Hepatocyte (in vitro differentiated cells): ENCODE data around the gene PACRG. TPM values are rescaled to one million over a fixed set of nuclear protein-coding genes. Genes with fewer than 3 reads are reported as not detected.

ENCODE experiments used
- DNase-seq: peaks from one replicate; pipeline ENCODE4 v3.0.0-alpha.2; 2016; ENCODE audit warnings: low spot score
- H2AFZ ChIP-seq: fragments of 200-600 bp; sonication (generic); 2 replicates; pipeline ENCODE4 v1.6.0; 2016; ENCODE audit warnings: antibody characterized with exemption, mild to moderate bottlenecking
- H3K27ac ChIP-seq: fragments of 200-600 bp; sonication (generic); 2 replicates; pipeline ENCODE4 v1.5.1; 2016; ENCODE audit warnings: mild to moderate bottlenecking
- H3K27me3 ChIP-seq: fragments of 200-600 bp; sonication (generic); 2 replicates; pipeline ENCODE4 v1.6.1; 2016
- H3K36me3 ChIP-seq: fragments of 200-600 bp; sonication (generic); replicated peaks from 2 replicates; pipeline ENCODE4 v1.5.1; 2016; ENCODE audit warnings: low read depth; ENCODE audit not compliant: insufficient read depth
- H3K4me1 ChIP-seq: fragments of 200-600 bp; sonication (generic); 2 replicates; pipeline ENCODE4 v1.5.1; 2016; ENCODE audit warnings: mild to moderate bottlenecking, moderate library complexity; ENCODE audit not compliant: insufficient read depth
- H3K4me2 ChIP-seq: fragments of 200-600 bp; sonication (generic); 2 replicates; pipeline ENCODE4 v1.6.0; 2016
- H3K4me3 ChIP-seq: fragments of 200-600 bp; sonication (generic); 2 replicates; pipeline ENCODE4 v1.5.1; 2016; ENCODE audit warnings: mild to moderate bottlenecking
- H3K79me2 ChIP-seq: fragments of 200-600 bp; sonication (generic); 2 replicates; pipeline ENCODE4 v1.6.0; 2017; ENCODE audit warnings: mild to moderate bottlenecking
- H3K9me2 ChIP-seq: fragments of 200-600 bp; sonication (generic); replicated peaks from 2 replicates; pipeline ENCODE4 v1.6.0; 2017; ENCODE audit warnings: mild to moderate bottlenecking; ENCODE audit not compliant: insufficient read depth
- H3K9me3 ChIP-seq: fragments of 200-600 bp; sonication (generic); 2 replicates; pipeline ENCODE4 v1.5.1; 2016; ENCODE audit warnings: low read depth, mild to moderate bottlenecking
- H4K20me1 ChIP-seq: fragments of 200-600 bp; sonication (generic); 2 replicates; pipeline ENCODE4 v1.6.0; 2016; ENCODE audit warnings: mild to moderate bottlenecking; ENCODE audit not compliant: insufficient read depth, poor library complexity, severe bottlenecking
- EZH2 ChIP-seq: fragments of 200-600 bp; sonication (generic); IDR thresholded peaks from 2 replicates; pipeline ENCODE4 v1.6.1; 2016; ENCODE audit warnings: antibody characterized with exemption, mild to moderate bottlenecking, borderline replicate concordance
- EZH2phosphoT487 ChIP-seq: fragments of 200-600 bp; sonication (generic); IDR thresholded peaks from one replicate; pipeline ENCODE4 v1.6.1; 2018; ENCODE audit warnings: antibody characterized with exemption, mild to moderate bottlenecking, low read depth, moderate library complexity; ENCODE audit not compliant: unreplicated experiment, severe bottlenecking
- WGBS: methylation state at CpG from one replicate; pipeline ENCODE4 v1.1.6; 2016; ENCODE audit warnings: low lambda C conversion rate; ENCODE audit errors: missing lambda C conversion rate; 5-methylcytosine and 5-hydroxymethylcytosine counted together
- polyA plus RNA-seq: library from polyadenylated mRNA; unstranded; fragments of >200 nt; fragmentation: Nextera tagmentation; extraction: Ambion mirVana; gene quantifications from 2 replicates; pipeline ENCODE4 v1.2.1, GENCODE V29; 2016
- total RNA-seq: library from RNA; depleted of rRNA; stranded (reverse); fragments of >200 nt; gene quantifications from 2 replicates; pipeline ENCODE4 v1.2.3, GENCODE V29; 2014
- TF ChIP-seq, protein P1 (sequence below): fragments of 200-600 bp; sonication (generic); IDR thresholded peaks from 2 replicates; pipeline ENCODE4 v1.5.1; 2016; ENCODE audit warnings: antibody characterized with exemption, mild to moderate bottlenecking; ENCODE audit not compliant: poor library complexity

PACRG gene
- total and polyA plus RNA-seq, 2 experiments from 2014 or later = 0.91 to 2.6 TPM

DNA sequence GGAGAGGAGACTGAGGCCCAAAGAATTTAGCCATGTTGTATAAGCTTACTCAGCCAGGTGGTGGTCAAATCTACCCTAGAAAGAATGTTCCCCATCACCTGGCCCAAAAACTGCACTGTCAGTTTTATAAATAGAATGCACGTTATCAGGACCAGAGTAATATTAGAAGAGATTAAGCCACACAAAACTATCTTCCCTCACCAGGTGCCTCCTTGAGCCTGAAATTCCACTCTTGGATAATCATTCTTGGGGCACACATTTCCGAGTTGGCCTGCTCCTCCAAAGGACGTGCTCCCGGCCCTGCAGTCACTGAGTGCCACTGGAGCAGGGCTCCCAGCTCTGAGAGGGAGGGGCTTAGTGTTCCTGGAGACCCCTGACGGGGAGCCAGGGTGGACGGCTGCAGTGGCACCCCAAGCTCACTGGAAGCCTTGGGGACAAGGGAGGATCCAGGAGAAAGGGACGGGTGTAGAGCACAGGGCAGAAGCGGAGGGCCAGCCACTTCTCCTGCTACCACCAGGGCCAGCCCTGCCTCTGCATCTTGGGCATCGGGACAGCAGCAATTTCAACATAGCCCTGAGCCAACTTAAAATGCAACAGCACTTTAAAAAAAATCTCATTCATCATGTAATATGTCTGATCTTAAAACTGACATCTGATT is 525.9 kb downstream of the PACRG start:
- H3K79me2 ChIP-seq = no peaks in the 10 kb centered on the region
- H3K27me3 ChIP-seq = no peaks in the 10 kb centered on the region
- no peaks in the 10 kb centered on the region for H3K36me3 ChIP-seq
- no peaks in the 10 kb centered on the region for H4K20me1 ChIP-seq
- TF ChIP-seq EZH2phosphoT487 = no peak
- no peak for TF ChIP-seq EZH2
- TF ChIP-seq, protein P1, sequence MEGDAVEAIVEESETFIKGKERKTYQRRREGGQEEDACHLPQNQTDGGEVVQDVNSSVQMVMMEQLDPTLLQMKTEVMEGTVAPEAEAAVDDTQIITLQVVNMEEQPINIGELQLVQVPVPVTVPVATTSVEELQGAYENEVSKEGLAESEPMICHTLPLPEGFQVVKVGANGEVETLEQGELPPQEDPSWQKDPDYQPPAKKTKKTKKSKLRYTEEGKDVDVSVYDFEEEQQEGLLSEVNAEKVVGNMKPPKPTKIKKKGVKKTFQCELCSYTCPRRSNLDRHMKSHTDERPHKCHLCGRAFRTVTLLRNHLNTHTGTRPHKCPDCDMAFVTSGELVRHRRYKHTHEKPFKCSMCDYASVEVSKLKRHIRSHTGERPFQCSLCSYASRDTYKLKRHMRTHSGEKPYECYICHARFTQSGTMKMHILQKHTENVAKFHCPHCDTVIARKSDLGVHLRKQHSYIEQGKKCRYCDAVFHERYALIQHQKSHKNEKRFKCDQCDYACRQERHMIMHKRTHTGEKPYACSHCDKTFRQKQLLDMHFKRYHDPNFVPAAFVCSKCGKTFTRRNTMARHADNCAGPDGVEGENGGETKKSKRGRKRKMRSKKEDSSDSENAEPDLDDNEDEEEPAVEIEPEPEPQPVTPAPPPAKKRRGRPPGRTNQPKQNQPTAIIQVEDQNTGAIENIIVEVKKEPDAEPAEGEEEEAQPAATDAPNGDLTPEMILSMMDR = no peak
- no peak overlapping the region for H3K4me2 ChIP-seq
- H3K9me3 ChIP-seq = no peaks in the 10 kb centered on the region
- 77% methylated on average over 9 of the region's 9 CpGs for WGBS
- H3K4me1 ChIP-seq = no peaks in the 10 kb centered on the region
- no peaks in the 10 kb centered on the region for H3K9me2 ChIP-seq
- no peak overlapping the region for H3K4me3 ChIP-seq
- H3K27ac ChIP-seq = no peak overlapping the region
- H2AFZ ChIP-seq = no peak overlapping the region
- no peak for DNase-seq

DNA sequence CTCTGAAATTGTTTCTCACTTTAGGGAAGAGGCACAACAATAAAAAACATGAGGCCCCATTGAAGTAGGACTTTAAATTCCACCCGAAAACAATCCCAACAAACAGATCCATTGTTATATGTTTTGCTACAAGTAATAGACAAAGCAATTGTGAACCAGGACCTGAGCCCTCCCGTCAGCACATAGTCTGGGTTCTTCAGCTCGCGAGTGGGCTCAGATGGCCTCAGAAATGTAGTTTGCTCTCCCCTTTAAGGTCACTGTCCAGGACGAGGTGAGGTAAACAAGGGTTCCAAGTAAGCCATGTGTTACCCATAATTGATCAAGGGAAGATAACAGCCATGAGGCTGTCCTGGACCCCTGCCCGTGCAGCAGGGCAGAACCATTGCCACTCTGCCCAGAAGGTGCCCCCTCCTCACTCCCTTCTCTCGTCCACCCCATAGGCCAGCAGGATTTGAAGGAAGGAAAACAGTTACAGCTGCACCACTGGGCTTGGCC is 526.6 kb downstream of the PACRG start:
- Histone ChIP-seq H3K36me3 (no peaks in the 10 kb centered on the region), H3K79me2 (no peaks in the 10 kb centered on the region), H3K27me3 (peaks cover 5% of the 10 kb centered on the region), H3K4me2 (no peak overlapping the region), H3K27ac (no peak overlapping the region), H3K4me1 (no peaks in the 10 kb centered on the region), H3K9me3 (no peaks in the 10 kb centered on the region), H3K9me2 (no peaks in the 10 kb centered on the region), H3K4me3 (no peak overlapping the region), H4K20me1 (no peaks in the 10 kb centered on the region), H2AFZ (no peak overlapping the region)
- no peak for DNase-seq
- 75% methylated on average over 7 of the region's 7 CpGs for WGBS
- TF ChIP-seq, protein P1 = no peak
- no peak for TF ChIP-seq EZH2phosphoT487
- no peak for TF ChIP-seq EZH2

DNA sequence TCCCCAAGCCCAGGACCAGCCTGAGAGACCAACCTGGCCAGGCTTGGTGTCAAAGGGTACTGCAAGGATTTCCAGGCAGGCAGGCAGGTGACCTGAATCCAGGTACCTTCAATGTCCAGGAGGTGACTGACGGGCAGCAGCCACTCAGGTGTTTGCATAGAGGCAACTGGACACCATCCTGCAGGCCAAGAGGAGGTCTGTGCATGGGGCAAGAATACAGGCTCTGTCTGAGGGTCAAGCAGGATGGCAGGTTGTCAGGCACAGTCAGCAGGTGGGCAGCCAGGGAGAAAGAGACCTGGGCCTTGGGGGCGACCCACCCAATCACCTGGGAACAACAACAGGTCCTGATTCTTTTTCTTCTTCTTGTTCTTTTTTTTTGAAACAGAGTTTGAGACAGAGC is 527.5 kb downstream of the PACRG start:
- Histone ChIP-seq H4K20me1 (no peaks in the 10 kb centered on the region), H3K27me3 (peaks cover 12% of the 10 kb centered on the region), H3K79me2 (no peaks in the 10 kb centered on the region), H3K36me3 (no peaks in the 10 kb centered on the region), H3K27ac (no peak overlapping the region), H3K9me2 (no peaks in the 10 kb centered on the region), H3K9me3 (no peaks in the 10 kb centered on the region), H2AFZ (no peak overlapping the region), H3K4me2 (no peak overlapping the region), H3K4me1 (no peaks in the 10 kb centered on the region), H3K4me3 (no peak overlapping the region)
- no peak for TF ChIP-seq EZH2
- TF ChIP-seq, protein P1 = no peak
- no peak for TF ChIP-seq EZH2phosphoT487
- 95% methylated on average over 2 of the region's 2 CpGs for WGBS
- no peak for DNase-seq
